NCI-H748 (cell line): ENCODE measurements around the gene USP10.
A peak's percentile ranks its signal among the peaks of the same experiment; 100 is the strongest.

ENCODE experiments used
- DNase-seq: peaks from one replicate; lab custom pipeline; 2025; ENCODE audit not compliant: unreplicated experiment; lab: John Stamatoyannopoulos, UW

USP10 gene

GRCh38 chr16:84765616-84766580 lies 66.1 kb downstream of the USP10 start:
- no peak for DNase-seq

GRCh38 chr16:84766978-84767773 lies 67.4 kb downstream of the USP10 start:
- no peak for DNase-seq

GRCh38 chr16:84768061-84768807 lies 68.4 kb downstream of the USP10 start:
- no peak for DNase-seq

- no peak for DNase-seq
Measured at GRCh38 chr16:84768808-84769197, 69.0 kb downstream of the USP10 start.

- no peak for DNase-seq
Measured at GRCh38 chr16:84769416-84769815, 69.6 kb downstream of the USP10 start.

GRCh38 chr16:84773312-84773711 lies 73.5 kb downstream of the USP10 start:
- DNase-seq = no peak

GRCh38 chr16:84774810-84775209 lies 75.0 kb downstream of the USP10 start:
- no peak for DNase-seq

GRCh38 chr16:84775262-84775810 lies 75.5 kb downstream of the USP10 start:
- DNase-seq = no peak

GRCh38 chr16:84777435-84777834 lies 77.6 kb downstream of the USP10 start:
- no peak for DNase-seq

GRCh38 chr16:84778720-84779119 lies 78.9 kb downstream of the USP10 start:
- no peak for DNase-seq

GRCh38 chr16:84780063-84780462 lies 80.3 kb downstream of the USP10 start:
- no peak for DNase-seq

GRCh38 chr16:84780544-84781376 lies 81.0 kb downstream of the USP10 start:
- DNase-seq = no peak

GRCh38 chr16:84782846-84783245 lies 83.0 kb downstream of the USP10 start:
- no peak for DNase-seq

- DNase-seq = peak; percentile 86
Measured at GRCh38 chr16:84785843-84786581, 86.2 kb downstream of the USP10 start.

GRCh38 chr16:84786605-84787262 lies 86.9 kb downstream of the USP10 start:
- peak; percentile 83 for DNase-seq

- no peak for DNase-seq
Measured at GRCh38 chr16:84787263-84787622, 87.4 kb downstream of the USP10 start.

GRCh38 chr16:84788920-84789391 lies 89.2 kb downstream of the USP10 start:
- no peak for DNase-seq

GRCh38 chr16:84789431-84789830 lies 89.6 kb downstream of the USP10 start:
- no peak for DNase-seq

- no peak for DNase-seq
Measured at GRCh38 chr16:84790301-84790700, 90.5 kb downstream of the USP10 start.
